ENCODE data around the gene CDKN1A. TPM values are rescaled to one million over a fixed set of nuclear protein-coding genes. Genes with fewer than 3 reads are reported as not detected.

CDKN1A gene
- total RNA-seq, 1 experiment from 2014 or later = 17.4 TPM

- H3K14ac ChIP-seq (ENCODE audit: insufficient read depth, low read length) = no peak overlapping the region
- no peak overlapping the region for H3K56ac ChIP-seq (ENCODE audit: insufficient read length, low read depth, low read length)
- Mint-ChIP-seq H3K27me3 (ENCODE audit: low read depth) (peaks cover 6% of the 10 kb centered on the region), H3K4me1 (peaks cover 23 to 24% of the 10 kb centered on the region in 2 experiments), H3K4me3 (no peak overlapping the region), H3K27ac (no peak overlapping the region; a peak in 1 of 7 replicates), H3K36me3 (ENCODE audit: insufficient read depth in 1 of 3, low read depth in 3 of 3) (no peaks in the 10 kb centered on the region), H3K9me3 (no peaks in the 10 kb centered on the region)
- H4K8ac ChIP-seq (replicated peaks; ENCODE audit: insufficient read length, low read depth, low read length) = no peak overlapping the region
- WGBS (ENCODE audit: extremely low coverage, insufficient read length, low lambda C conversion rate) = no CpG with 5 or more reads among the region's 2 CpGs
- H3K27me3 ChIP-seq (ENCODE audit: insufficient read depth, low read length) = no peaks in the 10 kb centered on the region
- H3K9me3 ChIP-seq (ENCODE audit: control insufficient read depth, low read depth, low read length) = no peaks in the 10 kb centered on the region
- H2BK12ac ChIP-seq (ENCODE audit: insufficient read length, low read depth, low read length) = no peak overlapping the region
- no peak overlapping the region for H3K27ac ChIP-seq (ENCODE audit: insufficient read length, low read depth, low read length)
- H3K79me1 ChIP-seq (ENCODE audit: insufficient read depth, low read depth, low read length, poor library complexity, severe bottlenecking) = no peaks in the 10 kb centered on the region
- no peak overlapping the region for H3K9ac ChIP-seq (ENCODE audit: extremely low read depth, insufficient read length, low read length)
- no peak overlapping the region for H2BK20ac ChIP-seq (ENCODE audit: low read depth, low read length, poor library complexity, severe bottlenecking)
- no peak overlapping the region for H2BK120ac ChIP-seq (ENCODE audit: low read depth, low read length, poor library complexity, severe bottlenecking)
- no peak overlapping the region for H3K4me2 ChIP-seq (ENCODE audit: insufficient read depth, insufficient read length, low read length)
- no peak overlapping the region for H3K18ac ChIP-seq (ENCODE audit: insufficient read length, low read depth, low read length)
- H3K4me1 ChIP-seq (ENCODE audit: insufficient read depth, low read length) = 0 out of 2 replicates have a peak, but pooled peaks cover 2% of the 10 kb centered on the region
- no peak overlapping the region for H2BK5ac ChIP-seq (ENCODE audit: insufficient read length, low read length)
- no peak overlapping the region for H4K91ac ChIP-seq (ENCODE audit: insufficient read length, low read depth, low read length)
- no peak for TF ChIP-seq CTCF (conservative IDR thresholded peaks at IDR 0.05)
- H3K23ac ChIP-seq (ENCODE audit: insufficient read length, low read depth, low read length) = no peak overlapping the region
- no peak overlapping the region for H2AK5ac ChIP-seq (ENCODE audit: insufficient read length, low read length)
- no peaks in the 10 kb centered on the region for H4K20me1 ChIP-seq (ENCODE audit: control insufficient read depth, insufficient read depth, insufficient read length)
- no peak overlapping the region for H3T11ph ChIP-seq (ENCODE audit: low read length)
- no peak overlapping the region for H2BK15ac ChIP-seq (ENCODE audit: low read depth, low read length)
- no peaks in the 10 kb centered on the region for H3K23me2 ChIP-seq (ENCODE audit: insufficient read length, low read depth, low read length, poor library complexity, severe bottlenecking)
- no peak overlapping the region for H4K5ac ChIP-seq (ENCODE audit: insufficient read length, low read depth, low read length)
- H3K79me2 ChIP-seq (ENCODE audit: insufficient read depth, low read length) = no peaks in the 10 kb centered on the region
- H2AFZ ChIP-seq (ENCODE audit: low read length) = no peak overlapping the region
- no peak overlapping the region for H3K4ac ChIP-seq (ENCODE audit: low read depth, low read length)
- no peak for DNase-seq
Observed at GRCh38 chr6:36650848-36651478, 27.6 kb upstream of the CDKN1A start.

Measured in H9 (cell line).